GM12878 (cell line): ENCODE results near the gene SLC39A8. TPM values are rescaled to one million over a fixed set of nuclear protein-coding genes. Genes with fewer than 3 reads are reported as not detected.

ENCODE experiments used
- EED ChIP-seq: sonication (generic); IDR thresholded peaks from 2 replicates; pipeline ENCODE4 v1.6.1; 2016; ENCODE audit warnings: antibody characterized with exemption, low read depth
- IRF5 ChIP-seq: fragments of 450-650 bp; IDR thresholded peaks from 2 replicates; pipeline ENCODE4 v1.6.1; 2017; ENCODE audit warnings: borderline replicate concordance
- NFXL1 ChIP-seq: fragments of 450-650 bp; IDR thresholded peaks from 2 replicates; pipeline ENCODE4 v1.6.1; 2017; ENCODE audit warnings: antibody characterized with exemption, mild to moderate bottlenecking, borderline replicate concordance
- SMARCA5 ChIP-seq: fragments of 450-650 bp; IDR thresholded peaks from 2 replicates; pipeline ENCODE4 v1.6.1; 2017; ENCODE audit warnings: mild to moderate bottlenecking
- SREBF2 ChIP-seq: IDR thresholded peaks from 2 replicates; pipeline ENCODE4 v1.6.1; 2012; ENCODE audit warnings: mild to moderate bottlenecking, low read length
- SUPT20H ChIP-seq: IDR thresholded peaks from 2 replicates; pipeline ENCODE4 v1.6.1; 2011; ENCODE audit warnings: low read depth, mild to moderate bottlenecking, low read length, moderate library complexity, borderline replicate concordance; ENCODE audit not compliant: control insufficient read depth
- USF1 ChIP-seq: IDR thresholded peaks from 2 replicates; pipeline ENCODE4 v1.6.1; 2011; ENCODE audit warnings: borderline replicate concordance, low read depth, mild to moderate bottlenecking, moderate library complexity, mixed read lengths, low read length; ENCODE audit not compliant: insufficient read depth; ENCODE audit errors: extremely low read length
- ZBTB11 ChIP-seq: fragments of 450-650 bp; formaldehyde crosslinking; IDR thresholded peaks from 2 replicates; pipeline ENCODE4 v1.5.0; 2022; ENCODE audit warnings: mild to moderate bottlenecking, missing genetic modification characterization
- ZBTB40 ChIP-seq: fragments of 450-650 bp; IDR thresholded peaks from 2 replicates; pipeline ENCODE4 v1.6.1; 2016; ENCODE audit warnings: mild to moderate bottlenecking, moderate library complexity, borderline replicate concordance
- ZNF384 ChIP-seq: IDR thresholded peaks from 2 replicates; pipeline ENCODE4 v1.6.1; 2012; ENCODE audit warnings: low read depth, mild to moderate bottlenecking, low read length, improper control_type of control experiment, borderline replicate concordance
- ZNF687 ChIP-seq: fragments of 450-650 bp; IDR thresholded peaks from 2 replicates; pipeline ENCODE4 v1.6.1; 2017; ENCODE audit warnings: mild to moderate bottlenecking, moderate library complexity
- polyA plus RNA-seq, 11 experiments: library from polyadenylated mRNA; depleted of rRNA in 4 of 11; unstranded in 6 of 11; stranded (reverse) in 5 of 11; fragments of >200 nt; fragmentation: Nextera tagmentation in 4 of 11; fragmentation: Illumina TruSeq in 1 of 11; extraction: Ambion mirVana in 4 of 11; extraction: Trizol in 1 of 11; gene quantifications; 1 replicate in 1 of 11; 2 replicates in 10 of 11; pipeline versions ENCODE4 v1.2.1 to v1.2.3, GENCODE V29; 2011 to 2016; ENCODE audit warnings: inconsistent platforms in 2 of 11, missing spikeins in 2 of 11, low read depth in 1 of 11
- total RNA-seq, 4 experiments: library from RNA; depleted of rRNA in 3 of 4; stranded (reverse); fragments of >200 nt in 3 of 4; fragmentation: Illumina TruSeq in 1 of 4; extraction: Trizol in 1 of 4; gene quantifications; 2 replicates each; pipeline versions ENCODE4 v1.2.1 to v1.2.3, GENCODE V29; 2013 to 2021

The SLC39A8 gene
- total and polyA plus RNA-seq, 10 of the 15 experiments (the other 5 are each of a cell fraction or from before 2014, with no cell fraction given) = 7.9 to 47.8 (median 32.8) TPM

GRCh38 chr4:102344954-102345794 lies at the start of gene SLC39A8 (continued):
- TF ChIP-seq ZNF687 (no peak), NFXL1 (no peak), ZBTB40 (no peak; the same call in 1 of the 2 replicates), USF1 (peak; percentile 72), SREBF2 (no peak), SMARCA5 (peak; percentile 85), IRF5 (no peak), EED (peak; percentile 75), ZBTB11 (CRISPR knock-in tag) (no peak), SUPT20H (no peak), ZNF384 (no peak)
